Right cardiac atrium (tissue), 5 donors: Measurements from ENCODE around the gene LRIG3. TPM values are rescaled to one million over a fixed set of nuclear protein-coding genes. Genes with fewer than 3 reads are reported as not detected.

Source experiments
- ATAC-seq, 2 donors: fragments of 200-7000 bp; cut with Tn5 transposase; one replicate each; pipeline versions ENCODE4 v1.8.0 to v1.9.1; 2020; ENCODE audit warnings: moderate library complexity in 2 of 2, mild to moderate bottlenecking in 1 of 2
- DNase-seq, 3 donors: peaks; one replicate each; pipeline ENCODE4 v3.0.0-alpha.2; 2020
- H3K27ac ChIP-seq: one replicate; pipeline ENCODE4 v1.5.1; 2013; ENCODE audit warnings: mild to moderate bottlenecking, low read length, control low read depth, moderate library complexity
- H3K27me3 ChIP-seq: one replicate; pipeline ENCODE4 v1.6.1; 2013; ENCODE audit not compliant: control insufficient read depth, insufficient read depth
- H3K4me1 ChIP-seq: one replicate; pipeline ENCODE4 v1.6.1; 2013; ENCODE audit warnings: low read length; ENCODE audit not compliant: control insufficient read depth, insufficient read depth
- H3K4me3 ChIP-seq: one replicate; pipeline ENCODE4 v1.5.1; 2013; ENCODE audit warnings: low read length, control low read depth
- H3K9me3 ChIP-seq: one replicate; pipeline ENCODE4 v1.6.1; 2013; ENCODE audit warnings: low read length; ENCODE audit not compliant: control insufficient read depth
- WGBS: extraction: QIAGEN DNeasy Blood & Tissue Kit; methylation state at CpG from one replicate; pipeline ENCODE4 v1.1.7; 2013; 5-methylcytosine and 5-hydroxymethylcytosine counted together
- intact Hi-C, 4 donors: fragments of 100-400 bp; cut with DNase I; formaldehyde crosslinking; loops; one replicate each; pipeline versions ENCODE4 v1.11.0 to v1.14.0; 2022 to 2023
- polyA plus RNA-seq: library from polyadenylated mRNA; stranded (reverse); fragments of 200-250 nt; gene quantifications from one replicate; pipeline ENCODE4 v1.2.3, GENCODE V29; 2013
- total RNA-seq, 4 donors: library from RNA; stranded (reverse); fragmentation: NEBNext Ultra II Directional; extraction: Animal tissue kit (Norgen Biotek cat#: 25700); gene quantifications; one replicate each; pipeline ENCODE4 v1.2.1, GENCODE V29; 2021
- donor health status: healthy with polysubstance abuse.
- donor health status: DM: no; HTN: yes; CAD: no.
- donor health status: DM: no; HTN: no; CAD: no.
- donor health status: DM: no; HTN: yes; CAD: no; lungs with severe emphysema.
- donor health status: DM: yes; HTN: yes; CAD: no.

Gene LRIG3
- total and polyA plus RNA-seq, 5 donors, result 3.0 to 22.7 (median 12.0) TPM

DNA sequence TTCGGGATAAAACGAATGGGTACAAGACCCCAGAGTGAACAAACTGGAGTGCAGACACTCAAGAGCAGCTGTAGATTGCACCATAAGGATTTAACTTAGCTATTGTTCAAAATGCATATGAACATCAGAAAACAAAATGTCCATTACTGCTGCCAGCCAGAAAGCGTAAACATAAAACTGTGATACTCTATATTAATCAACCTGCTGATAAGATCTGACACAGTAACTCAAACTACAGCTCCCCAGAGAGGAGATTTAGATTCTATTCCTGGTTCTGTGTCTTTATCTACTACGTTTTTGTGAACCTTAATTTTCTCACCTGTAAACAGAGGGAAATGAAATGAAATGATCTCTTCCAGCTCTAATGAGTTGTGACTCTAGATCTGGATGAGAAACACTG, 22.3 kb downstream of the LRIG3 start:
- WGBS, result 75% methylated on average over 4 of the region's 4 CpGs
- H3K4me1 ChIP-seq, result peaks cover 10% of the 10 kb centered on the region
- DNase-seq (no peak), ATAC-seq (no peak)
- no peak overlapping the region for H3K4me3 ChIP-seq
- H3K27ac ChIP-seq, result no peak overlapping the region
- no peaks in the 10 kb centered on the region for H3K9me3 ChIP-seq
- intact Hi-C loops, result no loop called here
- no peaks in the 10 kb centered on the region for H3K27me3 ChIP-seq

DNA sequence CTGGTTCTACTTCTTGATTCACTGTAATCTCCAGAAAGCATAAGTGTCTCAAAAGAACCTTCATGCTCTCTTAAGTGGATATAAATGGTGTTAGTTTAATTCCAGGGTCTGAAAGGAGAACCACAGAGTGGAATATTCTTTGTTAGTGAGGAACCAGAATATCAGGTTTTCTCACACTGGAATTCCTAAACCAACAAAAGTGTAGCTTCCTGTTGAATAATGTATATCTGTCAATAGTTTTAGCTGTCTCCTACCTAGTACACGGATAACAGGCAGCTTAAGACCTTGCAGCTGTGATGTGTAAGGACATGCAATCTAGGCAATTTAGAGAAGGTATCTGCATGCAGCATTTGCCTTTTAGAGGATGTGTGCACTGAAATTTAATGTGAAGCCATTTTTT, 24.0 kb downstream of the LRIG3 start:
- ATAC-seq, result no peak
- WGBS, result 77% methylated on average over 1 of the region's 1 CpG
- no peak overlapping the region for H3K4me3 ChIP-seq

DNA sequence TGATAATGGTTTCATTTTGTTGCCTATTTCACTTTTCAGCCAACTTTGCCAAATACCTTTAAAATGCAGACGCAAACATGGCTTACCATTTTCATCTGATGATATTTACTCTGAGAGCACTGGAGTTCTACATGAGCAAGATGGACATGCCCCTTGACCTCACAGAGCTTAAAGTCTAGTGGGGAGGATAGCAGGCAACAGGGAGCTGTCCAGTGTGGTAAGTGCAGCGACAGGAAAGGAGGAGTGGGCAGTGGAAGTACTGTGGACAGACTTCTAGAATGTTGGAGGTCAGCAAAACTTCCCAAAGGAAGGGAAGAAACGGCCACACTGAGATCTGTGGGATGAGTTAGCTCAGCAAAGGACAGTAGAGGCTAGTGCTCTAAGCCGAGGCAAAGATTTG, 25.3 kb downstream of the LRIG3 start:
- no peak overlapping the region for H3K27ac ChIP-seq
- intact Hi-C loops, result no loop called here
- no peak overlapping the region for H3K4me3 ChIP-seq
- H3K4me1 ChIP-seq, result peaks cover 10% of the 10 kb centered on the region
- 82% methylated on average over 4 of the region's 4 CpGs for WGBS
- ATAC-seq, result peak; percentile 19 to 62
- no peak for DNase-seq
- no peaks in the 10 kb centered on the region for H3K27me3 ChIP-seq
- H3K9me3 ChIP-seq, result no peaks in the 10 kb centered on the region

More for the DNA sequence above, 24.0 kb downstream of the LRIG3 start:
- Histone ChIP-seq H3K27ac (no peak overlapping the region), H3K9me3 (no peaks in the 10 kb centered on the region), H3K4me1 (peaks cover 10% of the 10 kb centered on the region), H3K27me3 (no peaks in the 10 kb centered on the region)
- no peak for DNase-seq
- intact Hi-C loops, result no loop called here

DNA sequence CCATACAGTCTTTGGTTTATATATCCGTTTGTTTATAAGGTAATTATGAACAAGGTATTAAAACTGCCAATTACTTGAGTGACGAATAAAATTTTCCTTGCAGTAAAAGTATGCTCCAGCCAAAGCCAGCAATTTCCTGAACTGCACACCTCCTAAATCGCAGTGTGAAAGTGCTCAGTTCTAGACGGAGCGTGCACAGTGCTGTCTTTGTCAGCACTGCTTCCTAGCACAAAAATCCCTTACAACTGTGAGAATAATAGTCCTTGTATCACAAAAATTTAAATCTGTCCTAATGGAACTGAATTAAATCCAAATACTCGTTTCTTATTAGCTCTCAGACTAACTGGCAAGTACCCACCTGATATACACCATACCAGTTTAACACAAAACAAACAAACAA, 26.3 kb downstream of the LRIG3 start:
- Histone ChIP-seq H3K27ac (no peak overlapping the region), H3K4me1 (peaks cover 10% of the 10 kb centered on the region), H3K27me3 (no peaks in the 10 kb centered on the region), H3K4me3 (no peak overlapping the region), H3K9me3 (no peaks in the 10 kb centered on the region)
- intact Hi-C loops, result no loop called here
- no peak for DNase-seq
- whole genome bisulfite sequencing, result 73% methylated on average over 6 of the region's 6 CpGs
- ATAC-seq, result peak in 1 of 2 donors; percentile 56

DNA sequence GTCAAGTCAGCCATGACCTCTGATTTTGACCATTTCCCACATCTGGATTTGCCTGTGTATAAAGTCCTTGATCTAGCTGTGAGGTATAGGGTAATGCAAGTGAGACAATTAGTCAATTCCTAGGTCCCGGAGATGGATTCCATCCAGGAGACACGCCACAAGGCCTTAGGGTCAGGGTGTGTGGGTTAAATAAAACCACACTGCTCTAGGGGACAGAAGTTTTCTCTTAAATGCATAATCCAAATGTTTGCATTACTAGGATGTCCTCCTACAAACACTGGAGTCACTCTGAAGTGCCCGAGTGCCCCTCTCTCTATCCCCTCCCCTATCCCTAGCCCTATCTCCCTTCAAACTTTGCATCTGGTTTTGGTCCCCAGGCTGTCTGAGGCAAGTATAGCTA, 26.8 kb downstream of the LRIG3 start:
- H3K9me3 ChIP-seq, result no peaks in the 10 kb centered on the region
- peak in 1 of 2 donors; percentile 44 for ATAC-seq
- intact Hi-C loops, result no loop called here
- H3K27ac ChIP-seq, result no peak overlapping the region
- no peak overlapping the region for H3K4me3 ChIP-seq
- 78% methylated on average over 3 of the region's 3 CpGs for WGBS
- peaks cover 10% of the 10 kb centered on the region for H3K4me1 ChIP-seq
- no peaks in the 10 kb centered on the region for H3K27me3 ChIP-seq
- no peak for DNase-seq

DNA sequence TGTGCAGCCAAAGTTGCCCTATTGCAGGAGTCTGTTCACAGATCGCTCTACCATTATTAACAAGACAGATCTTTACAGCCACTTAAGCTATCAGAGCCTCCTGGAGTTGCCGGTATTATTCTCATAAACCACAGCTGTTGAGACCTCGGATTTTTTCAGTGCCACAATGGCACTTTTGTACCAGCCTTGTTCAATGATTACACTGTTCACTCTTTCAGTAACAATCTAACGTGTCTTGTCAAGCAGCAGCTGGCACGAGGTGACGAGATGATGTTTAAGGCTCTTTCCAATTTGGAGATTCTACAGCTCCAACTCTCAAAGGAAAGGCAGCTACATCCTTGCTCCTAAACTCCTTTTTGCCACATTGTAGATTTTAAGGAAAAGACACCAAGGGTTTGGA, 30.7 kb downstream of the LRIG3 start:
- intact Hi-C loops, result no loop called here
- Histone ChIP-seq H3K9me3 (no peaks in the 10 kb centered on the region), H3K4me1 (no peaks in the 10 kb centered on the region), H3K27me3 (no peaks in the 10 kb centered on the region), H3K27ac (no peak overlapping the region), H3K4me3 (no peak overlapping the region)
- ATAC-seq, result no peak
- DNase-seq, result no peak
- WGBS, result 80% methylated on average over 6 of the region's 6 CpGs

DNA sequence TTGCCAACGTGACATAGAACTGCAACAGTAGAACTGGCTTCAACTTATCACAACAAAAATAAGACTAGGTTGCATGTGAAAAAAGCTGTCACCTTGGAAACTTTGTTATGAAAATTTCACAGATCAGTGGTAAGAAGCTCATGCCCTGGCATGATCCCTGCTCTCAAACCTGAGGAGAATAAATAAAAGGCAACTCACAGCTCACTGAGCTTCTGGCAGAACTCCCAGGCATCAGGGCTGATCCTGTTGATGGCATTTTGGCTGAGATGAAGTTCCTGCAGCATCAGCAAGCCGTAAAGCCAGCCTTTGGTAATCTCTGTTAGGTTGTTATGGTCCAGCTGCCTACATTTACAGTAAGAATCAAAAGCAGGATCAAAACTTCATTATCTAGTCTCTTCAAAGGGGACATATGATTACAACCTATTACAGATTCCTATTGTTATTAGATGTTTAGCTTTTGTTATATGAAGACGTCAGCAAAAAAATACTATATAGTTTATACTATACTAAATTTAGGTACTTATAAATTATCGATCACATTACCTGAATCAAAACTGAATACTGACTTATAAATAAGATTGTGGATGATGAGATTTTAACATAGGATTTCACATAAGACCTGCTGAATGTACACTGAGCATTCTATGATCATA, 32.0 kb downstream of the LRIG3 start:
- ATAC-seq (peak; percentile 89 to 90), DNase-seq (peak; percentile 53 to 80 (median 56))
- no peaks in the 10 kb centered on the region for H3K4me1 ChIP-seq
- H3K4me3 ChIP-seq, result no peak overlapping the region
- WGBS, result 54% methylated on average over 4 of the region's 4 CpGs
- intact Hi-C loops, result no loop called here
- H3K27me3 ChIP-seq, result no peaks in the 10 kb centered on the region
- no peak overlapping the region for H3K27ac ChIP-seq
- H3K9me3 ChIP-seq, result no peaks in the 10 kb centered on the region

DNA sequence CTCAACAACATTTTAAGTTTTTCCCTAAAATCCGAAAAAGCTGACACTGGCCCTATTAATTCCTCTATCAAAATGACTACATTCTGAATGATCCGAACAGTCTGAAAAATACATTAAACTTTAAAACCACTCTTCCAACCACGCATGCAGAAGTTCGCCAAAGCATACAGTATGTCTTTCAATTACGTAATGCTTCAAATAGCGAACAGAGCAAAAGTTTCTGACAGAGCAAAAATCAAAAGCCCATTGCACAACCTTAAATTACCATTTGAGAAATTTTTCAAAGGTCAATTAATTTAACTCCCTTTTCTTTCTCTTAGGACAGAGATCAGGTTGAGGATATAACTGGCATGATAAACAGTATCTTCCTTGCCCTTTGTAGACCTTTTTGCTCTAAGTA, 33.2 kb downstream of the LRIG3 start:
- no peaks in the 10 kb centered on the region for H3K9me3 ChIP-seq
- ATAC-seq, result no peak
- 84% methylated on average over 6 of the region's 6 CpGs for WGBS
- intact Hi-C loops, result no loop called here
- no peak overlapping the region for H3K4me3 ChIP-seq
- H3K4me1 ChIP-seq, result no peaks in the 10 kb centered on the region
- H3K27me3 ChIP-seq, result no peaks in the 10 kb centered on the region
- no peak overlapping the region for H3K27ac ChIP-seq
- no peak for DNase-seq

DNA sequence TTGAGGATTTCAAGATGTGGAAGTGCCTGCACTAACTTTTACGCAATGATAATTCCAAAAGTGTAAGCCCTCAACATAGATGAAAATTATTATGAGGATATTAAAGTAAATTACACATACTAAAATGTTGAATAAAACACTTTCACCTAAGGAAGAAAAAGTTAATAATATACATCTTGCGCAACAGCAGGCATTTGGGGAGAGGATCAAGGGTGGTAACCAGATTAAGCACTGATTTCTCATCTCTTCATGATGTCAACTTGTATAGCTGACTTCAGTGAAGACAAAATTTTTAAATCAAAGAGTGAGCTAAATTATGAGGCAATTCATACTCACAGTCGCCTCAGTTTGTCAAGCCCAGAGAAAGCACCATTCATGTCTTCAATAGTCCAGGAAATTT, 33.8 kb downstream of the LRIG3 start:
- H3K9me3 ChIP-seq, result no peaks in the 10 kb centered on the region
- 91% methylated on average over 3 of the region's 3 CpGs for WGBS
- intact Hi-C loops, result no loop called here
- no peaks in the 10 kb centered on the region for H3K4me1 ChIP-seq
- H3K27ac ChIP-seq, result no peak overlapping the region
- DNase-seq (no peak), ATAC-seq (no peak)
- H3K27me3 ChIP-seq, result no peaks in the 10 kb centered on the region
- H3K4me3 ChIP-seq, result no peak overlapping the region

DNA sequence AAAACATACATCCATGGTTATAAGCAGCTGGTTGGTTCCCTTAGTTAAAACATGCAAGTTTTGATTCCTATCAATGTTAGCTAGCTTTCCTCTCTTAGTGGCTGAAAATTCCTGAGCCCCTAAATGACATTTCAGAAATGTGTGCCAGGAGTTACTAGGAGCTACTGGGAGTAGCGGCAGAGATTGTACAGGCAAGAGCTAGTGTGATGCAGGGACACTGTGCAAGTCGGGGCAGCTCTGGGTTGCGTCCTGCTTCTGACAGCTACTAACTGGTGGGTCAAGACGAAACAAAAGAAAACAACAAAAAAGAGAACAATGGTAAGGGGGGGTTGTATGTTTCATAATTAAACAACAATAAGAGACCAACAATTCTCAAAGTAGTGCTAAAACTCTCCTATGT, 35.4 kb downstream of the LRIG3 start:
- H3K27me3 ChIP-seq, result no peaks in the 10 kb centered on the region
- H3K4me1 ChIP-seq, result no peaks in the 10 kb centered on the region
- H3K9me3 ChIP-seq, result no peaks in the 10 kb centered on the region
- ATAC-seq (peak in 1 of 2 donors; percentile 58), DNase-seq (peak in 1 of 3 donors; percentile 35)
- intact Hi-C loops, result no loop called here
- H3K27ac ChIP-seq, result no peak overlapping the region
- WGBS, result 63% methylated on average over 4 of the region's 4 CpGs
- H3K4me3 ChIP-seq, result no peak overlapping the region

DNA sequence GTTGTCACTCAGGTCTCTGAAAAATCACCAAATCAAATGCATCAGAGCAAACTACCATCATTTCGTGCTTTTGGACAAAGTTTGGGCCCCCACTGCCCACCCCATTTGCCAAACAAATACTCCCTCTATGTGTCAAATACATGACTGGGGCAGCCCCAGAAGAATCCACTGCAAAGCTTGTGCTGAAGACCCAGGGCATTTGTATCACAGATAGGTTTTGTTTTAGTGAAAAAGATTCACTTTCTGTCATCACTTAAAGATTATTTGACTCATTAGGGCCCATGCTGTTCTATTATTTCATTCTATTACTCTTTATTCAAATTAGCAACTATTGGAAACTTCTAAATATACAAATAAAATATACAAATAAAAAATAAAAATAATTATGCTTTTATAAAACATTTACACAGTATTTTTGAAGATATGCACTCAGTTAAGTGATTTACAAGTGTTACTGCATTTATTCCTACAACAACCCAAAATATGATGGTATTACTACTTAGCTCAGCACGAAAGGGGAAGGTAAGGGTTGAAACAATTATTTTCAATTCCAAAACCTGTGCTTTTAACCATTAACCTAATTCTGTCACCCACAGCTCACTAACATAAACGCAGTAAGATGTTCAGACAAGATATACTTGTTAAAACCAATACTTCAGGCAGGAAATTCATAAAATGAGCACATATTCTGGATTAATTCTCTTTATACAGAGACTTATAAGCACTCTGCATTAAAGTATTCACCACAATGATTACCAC, 36.5 kb downstream of the LRIG3 start:
- Histone ChIP-seq H3K27me3 (no peaks in the 10 kb centered on the region), H3K4me3 (no peak overlapping the region), H3K27ac (no peak overlapping the region), H3K4me1 (no peaks in the 10 kb centered on the region), H3K9me3 (no peaks in the 10 kb centered on the region)
- WGBS, result 92% methylated on average over 3 of the region's 3 CpGs
- ATAC-seq (no peak), DNase-seq (no peak)
- intact Hi-C loops, result no loop called here
